HepG2 (cell line): ENCODE data around the gene CXCL17.
A peak's percentile ranks its signal among the peaks of the same experiment; 100 is the strongest.

Experiments used
- EZH2 ChIP-seq: conservative IDR thresholded peaks from 2 replicates; pipeline ENCODE4 v1.6.1; 2012; ENCODE audit warnings: mild to moderate bottlenecking, low read depth, low read length, moderate library complexity
- TF ChIP-seq, protein P1 (sequence below): IDR thresholded peaks from 2 replicates; pipeline ENCODE4 v1.6.1; 2016

DNA sequence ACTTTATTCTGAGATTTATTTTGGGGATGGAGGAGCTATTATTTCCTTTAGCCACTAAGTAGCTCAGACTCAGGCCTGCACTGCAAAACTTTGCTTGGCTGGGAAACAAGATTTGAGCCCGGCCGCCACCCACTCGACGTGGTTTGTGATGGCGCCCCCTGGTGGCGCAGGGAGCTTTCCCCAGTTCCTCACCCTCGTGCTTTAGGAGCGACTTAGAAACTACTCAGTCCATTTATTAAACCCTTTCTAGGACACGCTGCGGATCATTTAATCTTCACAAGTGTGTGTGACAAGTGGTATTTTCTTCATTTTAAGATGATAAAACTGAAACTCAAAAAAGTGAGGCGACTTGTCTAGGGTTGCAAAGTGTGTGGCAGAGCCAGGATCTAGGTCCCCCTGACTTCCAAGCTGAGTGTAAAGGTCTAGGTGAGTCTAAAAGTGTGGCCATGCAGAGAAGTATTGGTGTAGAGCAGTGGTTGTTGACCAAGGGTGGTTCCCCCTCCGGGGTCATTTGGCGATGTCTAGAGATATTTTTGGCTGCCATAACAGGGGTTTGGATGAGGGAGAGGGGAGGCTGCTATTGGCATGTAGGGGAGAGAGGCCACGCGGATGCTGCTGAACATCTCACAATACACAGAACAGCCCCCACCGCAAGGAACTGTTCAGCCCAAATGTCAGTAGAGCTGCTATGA, 2.2 kb downstream of the CXCL17 start:
- TF ChIP-seq, protein P1, sequence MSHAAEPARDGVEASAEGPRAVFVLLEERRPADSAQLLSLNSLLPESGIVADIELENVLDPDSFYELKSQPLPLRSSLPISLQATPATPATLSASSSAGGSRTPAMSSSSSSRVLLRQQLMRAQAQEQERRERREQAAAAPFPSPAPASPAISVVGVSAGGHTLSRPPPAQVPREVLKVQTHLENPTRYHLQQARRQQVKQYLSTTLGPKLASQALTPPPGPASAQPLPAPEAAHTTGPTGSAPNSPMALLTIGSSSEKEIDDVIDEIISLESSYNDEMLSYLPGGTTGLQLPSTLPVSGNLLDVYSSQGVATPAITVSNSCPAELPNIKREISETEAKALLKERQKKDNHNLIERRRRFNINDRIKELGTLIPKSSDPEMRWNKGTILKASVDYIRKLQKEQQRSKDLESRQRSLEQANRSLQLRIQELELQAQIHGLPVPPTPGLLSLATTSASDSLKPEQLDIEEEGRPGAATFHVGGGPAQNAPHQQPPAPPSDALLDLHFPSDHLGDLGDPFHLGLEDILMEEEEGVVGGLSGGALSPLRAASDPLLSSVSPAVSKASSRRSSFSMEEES (CRISPR knock-in tag): 0 out of 2 replicates have a peak, but pooled peaks have one; percentile 20
- no peak for TF ChIP-seq EZH2
